Activated T-cell treated with anti-CD3 and anti-CD28 coated beads, Interleukin-2, amount 50 U/mL, for 4 hours (primary cell): ENCODE results near the gene CTBP1. TPM values are rescaled to one million over a fixed set of nuclear protein-coding genes. Genes with fewer than 3 reads are reported as not detected.

Experiments used
- ATAC-seq, 2 donors: fragments of 200-7000 bp; cut with Tn5 transposase; one replicate each; pipeline ENCODE4 v1.10.0; 2021
- DNase-seq: peaks from one replicate; pipeline ENCODE4 v3.0.0-alpha.2; 2020
- H3K27me3 Mint-ChIP-seq: one replicate; pipeline ENCODE4 v1.8.0; 2021; ENCODE audit warnings: low read depth, mixed read lengths
- H3K36me3 Mint-ChIP-seq: one replicate; pipeline ENCODE4 v1.8.0; 2022; ENCODE audit warnings: mixed read lengths; ENCODE audit not compliant: insufficient read depth
- H3K4me1 Mint-ChIP-seq: one replicate; pipeline ENCODE4 v1.8.0; 2021; ENCODE audit warnings: low read depth, mixed read lengths
- H3K4me3 Mint-ChIP-seq: one replicate; pipeline ENCODE4 v1.8.0; 2021; ENCODE audit warnings: mild to moderate bottlenecking, moderate library complexity, mixed read lengths
- H3K9me3 Mint-ChIP-seq: one replicate; pipeline ENCODE4 v1.8.0; 2021; ENCODE audit warnings: mixed read lengths
- total RNA-seq, 3 donors: library from RNA; stranded (reverse); gene quantifications; one replicate each; pipeline ENCODE4 v1.2.1, GENCODE V29; 2021

The CTBP1 gene
- total RNA-seq, 3 donors from 2014 or later, result 166 to 186 (median 177) TPM

DNA sequence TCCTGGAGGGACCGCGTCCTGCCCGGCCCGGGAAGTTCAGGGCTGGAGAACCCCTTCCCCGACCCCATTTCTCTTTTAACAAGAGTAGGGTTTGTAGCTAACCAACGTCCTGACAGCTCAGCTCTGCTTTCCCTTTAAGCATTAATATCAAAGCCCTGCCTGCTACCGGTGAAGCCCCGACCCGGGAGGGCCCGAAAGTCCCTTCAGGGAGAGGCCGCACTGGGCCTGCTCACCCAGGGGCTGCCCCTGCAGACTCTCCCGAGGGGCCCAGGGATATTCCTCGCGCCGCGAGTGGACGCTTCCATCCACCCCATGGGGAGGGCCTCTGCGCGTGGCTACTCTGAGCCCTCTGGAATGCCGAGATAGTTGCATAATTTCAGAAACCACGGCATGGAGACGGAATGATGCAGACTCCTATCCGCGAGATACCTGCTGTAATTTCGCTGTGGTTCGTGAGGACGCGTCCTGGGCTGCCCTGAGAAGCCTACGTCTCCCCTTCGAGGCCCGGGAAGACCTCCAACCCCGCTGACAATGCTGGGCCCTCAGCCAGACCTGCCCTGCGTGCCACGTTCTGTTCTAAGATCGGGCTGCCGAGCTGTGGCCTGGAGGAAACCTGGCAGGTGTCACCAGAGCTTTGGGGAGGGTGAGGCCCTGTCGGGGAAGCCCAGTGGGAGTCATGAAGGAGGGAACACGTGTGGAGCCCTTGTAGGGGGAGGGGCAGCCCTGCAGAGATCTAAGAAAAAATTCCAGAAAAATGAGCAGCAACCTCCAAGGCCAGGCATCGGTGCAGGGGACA is 999 bp upstream of the CTBP1 start:
- peaks cover 5% of the 10 kb centered on the region for H3K36me3 Mint-ChIP-seq
- peak; percentile 49 for DNase-seq
- peak; percentile 12 to 19 for ATAC-seq
- no peaks in the 10 kb centered on the region for H3K9me3 Mint-ChIP-seq
- peaks cover 73% of the 10 kb centered on the region for H3K4me1 Mint-ChIP-seq
- no peaks in the 10 kb centered on the region for H3K27me3 Mint-ChIP-seq
- H3K4me3 Mint-ChIP-seq, result peak overlapping the region; percentile 89

DNA sequence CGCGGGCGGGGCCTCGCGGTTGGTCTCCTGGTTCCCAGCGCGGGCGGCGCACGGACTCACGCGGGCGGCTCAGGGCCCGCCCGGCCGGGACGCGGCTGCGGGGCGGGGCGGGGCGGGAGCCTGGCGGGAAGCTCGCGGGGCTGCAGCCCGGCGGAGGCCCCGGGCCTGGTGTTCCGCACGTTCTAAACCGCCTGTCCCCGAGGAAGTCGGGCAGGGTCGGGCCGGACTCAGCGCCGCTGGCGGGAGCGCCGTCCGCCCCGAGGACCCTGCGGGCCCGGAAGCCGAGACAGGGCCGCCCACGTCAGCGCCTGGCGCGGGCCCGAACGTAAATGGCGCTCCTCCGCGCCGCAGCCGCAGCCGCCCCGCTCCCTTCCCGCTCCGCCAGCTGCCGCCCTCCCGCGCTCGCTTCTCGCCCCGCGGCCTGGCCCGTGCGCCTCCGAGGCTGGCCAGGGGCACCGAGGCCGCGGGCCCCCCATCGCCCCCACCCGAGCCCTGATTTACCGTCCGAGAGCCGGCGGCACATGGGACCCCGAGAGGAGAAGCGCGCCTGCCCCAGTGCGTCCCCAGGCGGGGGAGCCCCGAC is 309 bp upstream of the CTBP1 start:
- H3K36me3 Mint-ChIP-seq, result peaks cover 5% of the 10 kb centered on the region
- peak; percentile 80 for DNase-seq
- H3K27me3 Mint-ChIP-seq, result no peaks in the 10 kb centered on the region
- H3K4me3 Mint-ChIP-seq, result peak overlapping the region; percentile 89
- H3K4me1 Mint-ChIP-seq, result peaks cover 73% of the 10 kb centered on the region
- peak; percentile 68 to 70 for ATAC-seq
- H3K9me3 Mint-ChIP-seq, result no peaks in the 10 kb centered on the region

DNA sequence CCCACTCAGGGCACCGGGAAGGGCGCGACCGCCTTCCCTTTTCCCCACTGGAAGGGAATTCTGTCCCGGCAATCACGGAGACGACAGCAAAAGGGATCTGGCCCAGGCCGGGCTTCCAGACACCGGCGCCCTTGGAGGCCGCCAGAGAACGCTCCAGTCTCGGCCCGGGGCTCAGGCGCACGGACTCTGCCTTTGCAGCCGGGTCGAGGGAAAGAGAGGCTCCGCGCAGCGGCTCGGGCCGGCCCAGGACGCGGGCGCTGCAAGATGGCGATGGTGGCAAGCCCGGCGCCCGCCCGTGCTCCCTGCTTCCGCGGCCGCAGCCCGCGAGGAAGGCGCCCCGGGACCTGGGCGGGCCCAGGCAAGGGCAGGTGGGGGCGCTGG is 1.1 kb downstream of the CTBP1 start:
- H3K36me3 Mint-ChIP-seq, result peaks cover 3% of the 10 kb centered on the region
- ATAC-seq, result peak; percentile 30 to 34
- H3K4me3 Mint-ChIP-seq, result peak overlapping the region; percentile 89
- no peak for DNase-seq
- H3K9me3 Mint-ChIP-seq, result no peaks in the 10 kb centered on the region
- H3K27me3 Mint-ChIP-seq, result no peaks in the 10 kb centered on the region
- H3K4me1 Mint-ChIP-seq, result peaks cover 71% of the 10 kb centered on the region

DNA sequence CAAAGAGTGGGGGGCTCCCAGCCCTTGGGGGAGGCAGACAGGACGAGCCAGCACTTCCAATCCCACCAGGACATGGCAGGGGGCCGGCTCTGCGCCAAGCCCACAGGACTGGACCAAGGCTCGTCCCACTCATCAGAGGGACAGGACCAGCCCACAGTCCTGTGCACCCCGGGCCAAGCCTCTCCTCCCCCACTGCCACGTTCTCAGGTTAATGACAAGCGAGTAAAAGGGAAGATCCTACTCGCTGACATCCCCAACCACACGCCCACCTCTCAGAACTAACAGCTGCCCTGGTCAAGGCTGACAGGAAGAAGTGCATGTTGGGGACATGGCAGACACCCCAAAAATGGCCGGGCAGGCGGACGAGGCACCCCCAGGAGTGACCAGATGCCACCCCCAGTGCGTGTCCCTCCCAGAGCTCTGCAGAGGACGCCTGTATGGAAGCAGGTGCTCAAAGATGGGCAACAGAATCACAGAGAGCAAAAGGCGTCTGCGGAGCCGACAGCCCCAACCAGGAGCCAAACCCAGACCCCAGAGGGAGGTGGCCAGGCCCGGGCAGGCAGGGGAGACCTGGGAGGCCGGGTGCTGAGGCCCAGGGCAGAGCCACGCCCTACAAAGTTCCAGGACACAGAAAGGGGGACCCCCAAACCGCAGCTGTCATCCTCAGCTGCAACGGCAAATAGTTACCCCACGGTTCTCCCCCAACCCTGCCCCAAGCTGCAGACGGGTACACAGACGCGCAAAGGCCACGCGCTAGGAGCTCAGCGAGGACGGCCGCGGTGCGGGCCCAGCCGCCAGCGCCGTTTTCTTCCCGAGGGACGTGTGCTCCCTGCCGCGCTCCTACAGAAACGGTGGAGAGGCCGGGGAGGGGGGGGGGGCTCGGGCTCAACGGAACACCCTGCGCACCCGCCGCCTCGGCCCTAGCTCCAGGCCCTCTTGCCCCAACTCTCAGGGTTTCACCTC is 1.7 kb downstream of the CTBP1 start:
- DNase-seq, result no peak
- Mint-ChIP-seq H3K4me3 (peak overlapping the region; percentile 89), H3K4me1 (peaks cover 72% of the 10 kb centered on the region), H3K27me3 (no peaks in the 10 kb centered on the region), H3K9me3 (no peaks in the 10 kb centered on the region), H3K36me3 (peaks cover 5% of the 10 kb centered on the region)
- no peak for ATAC-seq

DNA sequence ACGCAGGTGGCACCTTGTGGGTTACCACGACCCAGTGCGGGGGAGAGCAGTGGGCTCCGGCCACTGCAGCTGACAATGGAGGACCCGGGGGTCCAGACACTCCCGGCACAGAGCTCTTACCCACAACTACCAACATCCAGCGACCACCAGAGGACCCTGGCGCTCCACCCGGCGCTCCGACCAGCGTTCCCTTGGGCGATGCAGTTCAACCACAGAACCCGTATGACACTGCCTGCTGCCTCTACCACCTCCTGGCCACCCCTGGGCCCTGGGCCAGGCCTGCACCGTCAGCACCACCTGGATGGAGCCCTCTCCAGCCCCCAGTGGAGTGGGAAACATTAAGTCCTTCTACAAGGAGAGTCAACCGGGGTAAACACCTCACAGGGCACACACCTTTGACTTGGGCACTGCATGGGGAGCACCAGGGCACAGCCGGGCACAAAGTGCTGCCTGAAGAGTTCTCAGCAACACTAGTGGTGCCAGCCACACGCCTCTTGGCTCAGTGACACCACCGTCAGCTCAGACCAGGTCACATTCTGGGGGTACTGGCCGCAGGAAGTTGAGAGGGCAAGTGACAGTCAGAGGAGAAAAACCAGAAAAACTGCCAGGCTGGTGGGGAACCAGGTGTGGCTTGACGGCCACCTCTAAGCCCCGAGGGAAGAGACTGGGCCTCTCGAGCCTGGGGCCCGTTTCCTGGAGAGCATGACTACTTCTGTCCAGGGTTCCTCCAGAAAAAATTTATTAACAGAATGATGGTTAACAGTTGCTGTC is 2.6 kb downstream of the CTBP1 start:
- ATAC-seq (no peak), DNase-seq (no peak)
- Mint-ChIP-seq H3K36me3 (peaks cover 2% of the 10 kb centered on the region), H3K4me3 (peak overlapping the region; percentile 89), H3K9me3 (no peaks in the 10 kb centered on the region), H3K27me3 (no peaks in the 10 kb centered on the region), H3K4me1 (peaks cover 67% of the 10 kb centered on the region)

DNA sequence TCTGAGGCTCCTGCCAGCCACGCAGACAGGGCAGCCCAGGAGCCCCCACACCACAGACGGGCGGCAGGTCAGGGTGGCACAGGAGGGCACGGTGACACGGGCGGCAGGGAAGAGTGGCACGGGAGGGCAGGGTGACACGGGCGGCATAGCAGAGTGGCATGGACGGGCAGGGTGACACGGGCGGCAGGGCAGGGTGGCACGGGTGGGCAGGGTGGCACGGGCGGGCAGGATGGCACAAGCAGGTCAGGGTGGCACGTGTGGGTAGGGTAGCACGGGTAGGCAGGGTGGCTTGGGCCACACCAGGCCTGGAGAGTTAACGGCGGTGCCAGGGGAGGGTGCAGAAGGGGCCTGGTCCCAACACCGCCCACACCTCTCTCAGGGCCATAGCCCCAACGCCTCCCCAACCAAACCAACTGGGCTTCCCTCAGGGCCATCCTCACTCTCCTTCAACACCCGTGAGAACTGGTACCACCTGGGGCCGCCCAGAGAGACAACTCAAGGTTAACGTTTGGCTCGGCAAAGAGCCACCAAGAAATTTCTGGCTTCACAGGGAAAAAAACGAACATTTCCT is 3.4 kb downstream of the CTBP1 start:
- no peak for ATAC-seq
- H3K9me3 Mint-ChIP-seq, result no peaks in the 10 kb centered on the region
- no peaks in the 10 kb centered on the region for H3K27me3 Mint-ChIP-seq
- DNase-seq, result no peak
- peaks cover 2% of the 10 kb centered on the region for H3K36me3 Mint-ChIP-seq
- H3K4me1 Mint-ChIP-seq, result peaks cover 60% of the 10 kb centered on the region
- peak overlapping the region; percentile 89 for H3K4me3 Mint-ChIP-seq

DNA sequence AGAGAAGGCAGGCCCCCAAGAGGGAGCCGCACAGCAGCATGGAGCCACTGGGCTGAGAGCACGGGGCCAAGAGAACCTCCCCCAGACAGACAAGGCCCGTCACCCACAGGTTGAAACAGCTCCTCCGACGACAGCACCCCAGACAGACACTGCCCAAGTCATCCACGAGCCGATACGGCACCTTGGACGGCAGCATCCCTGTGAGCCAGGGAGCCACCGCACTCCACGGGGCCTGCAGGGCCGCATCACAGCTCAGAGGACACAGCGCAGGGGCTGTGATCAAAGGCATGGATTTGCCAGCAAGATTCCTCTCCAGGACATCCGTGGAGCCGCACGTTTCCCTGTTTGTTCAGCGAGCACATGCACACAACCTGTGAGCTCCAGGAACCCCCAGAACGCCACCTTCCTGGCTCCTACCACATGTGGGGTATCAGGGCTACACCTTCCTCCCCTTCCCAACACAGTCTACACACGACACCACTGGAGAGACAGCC is 3.9 kb downstream of the CTBP1 start:
- peaks cover 55% of the 10 kb centered on the region for H3K4me1 Mint-ChIP-seq
- H3K9me3 Mint-ChIP-seq, result no peaks in the 10 kb centered on the region
- H3K36me3 Mint-ChIP-seq, result peaks cover 2% of the 10 kb centered on the region
- ATAC-seq (no peak), DNase-seq (no peak)
- peak overlapping the region; percentile 56 for H3K4me3 Mint-ChIP-seq
- no peaks in the 10 kb centered on the region for H3K27me3 Mint-ChIP-seq

DNA sequence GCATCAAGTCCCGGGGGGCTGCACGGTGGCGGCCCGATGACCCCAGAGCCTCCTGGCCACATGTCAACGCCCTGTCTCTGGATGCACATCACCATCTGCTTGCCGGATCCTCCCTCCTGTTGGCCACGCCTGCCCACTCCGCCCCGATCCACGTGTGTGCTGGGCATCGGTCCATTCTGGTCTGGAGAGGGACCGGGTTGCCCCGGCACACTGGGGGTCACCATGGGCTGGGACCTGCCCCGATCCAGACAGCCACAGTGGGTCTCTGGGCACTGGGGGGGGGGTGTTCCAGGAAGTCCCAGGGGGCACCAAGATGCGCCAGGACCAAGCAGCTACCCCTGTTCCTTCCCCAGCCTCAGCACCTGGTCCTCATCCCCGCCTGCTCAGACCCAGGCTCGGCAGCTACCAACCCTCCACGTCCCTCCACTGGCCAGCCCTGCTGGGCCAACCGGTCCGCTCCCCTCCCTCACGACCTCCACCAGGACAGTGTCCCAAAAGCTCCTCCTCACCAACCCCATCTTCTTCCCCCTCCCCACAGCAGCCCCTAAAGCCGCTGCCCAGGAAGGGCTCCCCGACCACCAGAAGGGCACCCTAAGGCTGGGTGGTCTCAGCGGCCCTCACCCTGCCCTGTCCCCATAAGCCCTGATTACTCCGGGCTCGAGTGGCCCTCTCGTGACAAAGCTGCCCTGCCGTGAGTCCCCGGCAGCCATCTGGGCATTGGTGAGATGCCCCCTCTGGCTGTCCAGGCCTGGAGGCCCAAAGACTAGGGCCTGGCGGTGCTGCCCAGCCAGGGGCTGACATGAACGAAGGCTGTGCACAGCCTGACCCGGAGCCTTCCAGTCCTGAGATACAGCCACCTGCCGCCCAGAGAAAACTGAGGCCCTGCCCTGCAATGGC is 4.6 kb downstream of the CTBP1 start:
- Mint-ChIP-seq H3K9me3 (no peaks in the 10 kb centered on the region), H3K4me1 (peaks cover 51% of the 10 kb centered on the region), H3K4me3 (peak overlapping the region; percentile 56), H3K36me3 (peaks cover 2% of the 10 kb centered on the region), H3K27me3 (no peaks in the 10 kb centered on the region)
- DNase-seq (no peak), ATAC-seq (no peak)

DNA sequence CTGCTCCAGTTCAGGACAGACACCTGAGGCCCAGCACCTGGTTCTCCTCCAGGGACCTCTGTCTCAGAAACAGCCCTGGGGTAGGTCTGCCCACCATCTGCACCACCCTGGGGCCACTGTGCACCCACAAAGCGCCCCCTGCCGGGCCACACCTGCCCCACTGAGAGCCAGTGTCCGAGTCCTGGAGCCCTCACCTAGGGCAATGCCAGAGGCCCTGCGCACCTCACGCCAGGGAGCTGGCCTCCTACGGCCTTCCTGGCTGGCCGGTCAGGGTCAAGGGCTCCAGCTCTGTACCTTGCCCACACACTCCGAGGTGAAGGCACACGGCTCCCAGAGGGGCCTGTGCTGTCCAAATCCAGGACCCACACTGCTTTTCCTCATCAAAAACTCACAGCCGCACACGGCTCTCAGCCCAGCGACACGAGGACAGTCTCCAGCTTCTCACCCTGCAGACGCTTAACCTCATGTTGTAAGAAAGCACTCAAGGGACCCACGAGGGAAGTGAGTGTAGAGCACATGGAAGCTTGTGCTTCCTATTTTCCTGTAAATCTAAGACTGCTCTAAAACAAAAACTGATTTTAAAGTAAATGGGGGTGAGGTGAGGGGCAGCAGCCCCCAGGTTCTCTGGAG is 5.4 kb downstream of the CTBP1 start:
- DNase-seq (no peak), ATAC-seq (no peak)
- no peaks in the 10 kb centered on the region for H3K27me3 Mint-ChIP-seq
- H3K36me3 Mint-ChIP-seq, result peaks cover 5% of the 10 kb centered on the region
- no peaks in the 10 kb centered on the region for H3K9me3 Mint-ChIP-seq
- H3K4me3 Mint-ChIP-seq, result no peak overlapping the region
- H3K4me1 Mint-ChIP-seq, result peaks cover 54% of the 10 kb centered on the region

DNA sequence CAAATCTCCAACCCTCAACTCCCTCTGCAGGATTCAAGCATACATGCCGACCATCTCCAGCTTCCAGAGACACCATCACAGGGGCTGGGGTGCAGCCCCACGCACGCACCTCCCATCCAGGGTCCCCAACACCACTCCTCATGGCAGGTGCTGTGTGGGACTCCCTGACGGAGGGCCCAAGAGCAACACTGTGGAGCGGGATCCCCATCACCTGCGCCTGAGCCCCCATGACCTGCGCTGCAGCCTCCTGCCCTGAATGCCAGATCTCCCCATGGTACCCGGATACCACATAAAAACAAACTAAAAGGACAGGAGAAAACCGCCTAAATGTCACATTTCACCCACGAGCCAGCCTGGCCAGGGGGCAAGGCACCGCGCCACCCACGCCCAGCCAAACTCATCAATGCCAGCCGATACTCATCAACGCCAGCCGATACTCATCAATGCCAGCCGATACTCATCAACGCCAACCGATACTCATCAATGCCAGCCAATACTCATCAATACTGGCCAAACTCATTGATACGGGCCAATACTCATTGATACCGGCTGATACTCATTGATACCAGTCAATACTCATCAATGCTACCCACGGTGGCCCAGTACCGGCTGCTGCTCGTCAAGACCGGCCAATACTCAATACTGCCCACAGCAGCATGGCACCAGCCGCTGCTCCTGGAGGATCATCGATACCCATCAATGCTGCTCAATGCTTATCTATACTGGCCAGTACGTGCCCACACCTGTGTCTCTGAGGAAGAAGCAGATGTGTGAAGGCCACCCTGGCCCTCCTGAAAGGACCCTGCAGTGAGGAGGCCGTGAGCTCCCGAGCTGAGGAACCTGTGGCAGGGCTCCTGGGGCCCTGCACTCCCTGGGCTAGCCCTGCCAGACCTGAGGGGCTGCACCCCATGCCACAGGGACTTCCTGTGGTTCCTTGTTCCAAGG is 6.2 kb downstream of the CTBP1 start:
- no peaks in the 10 kb centered on the region for H3K27me3 Mint-ChIP-seq
- peaks cover 5% of the 10 kb centered on the region for H3K36me3 Mint-ChIP-seq
- no peaks in the 10 kb centered on the region for H3K9me3 Mint-ChIP-seq
- H3K4me3 Mint-ChIP-seq, result no peak overlapping the region
- ATAC-seq (no peak), DNase-seq (no peak)
- peaks cover 54% of the 10 kb centered on the region for H3K4me1 Mint-ChIP-seq

DNA sequence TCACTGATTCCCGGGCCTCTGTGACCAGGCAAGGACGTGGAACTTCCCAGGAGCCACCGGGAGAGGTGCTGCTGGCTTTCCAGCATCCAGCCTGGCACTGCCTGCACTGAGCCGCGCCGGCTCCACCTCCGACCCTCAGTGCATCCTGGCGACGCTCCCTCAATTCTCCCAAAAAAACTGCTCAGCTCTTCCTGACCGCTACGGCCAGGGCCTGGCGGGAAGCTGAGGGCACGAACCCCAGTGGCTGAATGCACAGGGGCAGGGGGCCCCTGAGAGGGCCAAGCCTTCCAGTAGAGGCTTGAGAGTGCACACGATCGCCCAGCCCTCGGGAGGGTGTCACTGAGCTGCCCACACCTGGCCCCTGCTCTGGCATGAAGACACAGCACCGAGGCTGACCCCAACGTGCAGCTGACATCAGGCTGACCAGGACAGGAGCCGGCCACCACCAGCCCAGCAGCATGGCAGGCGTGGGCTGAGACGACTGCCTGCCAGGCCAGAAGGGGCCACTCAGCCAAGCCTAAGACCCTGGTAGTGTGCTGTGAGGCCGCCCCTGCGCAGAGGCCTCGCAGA is 6.9 kb downstream of the CTBP1 start:
- no peak for ATAC-seq
- H3K9me3 Mint-ChIP-seq, result no peaks in the 10 kb centered on the region
- H3K4me3 Mint-ChIP-seq, result no peak overlapping the region
- peaks cover 53% of the 10 kb centered on the region for H3K4me1 Mint-ChIP-seq
- H3K27me3 Mint-ChIP-seq, result no peaks in the 10 kb centered on the region
- peaks cover 5% of the 10 kb centered on the region for H3K36me3 Mint-ChIP-seq
- DNase-seq, result no peak
